Activated T-helper 1 cell treated with anti-CD3 and anti-CD28 coated beads, Interleukin-2, amount 50 U/mL, for 16 hours (primary cell): Measurements from ENCODE around the gene FBXO41.

Experiments
- DNase-seq, 2 donors: peaks; one replicate each; pipeline ENCODE4 v3.0.0-alpha.2; 2020; ENCODE audit warnings: low read depth in 1 of 2, low spot score in 1 of 2

The FBXO41 gene

DNA sequence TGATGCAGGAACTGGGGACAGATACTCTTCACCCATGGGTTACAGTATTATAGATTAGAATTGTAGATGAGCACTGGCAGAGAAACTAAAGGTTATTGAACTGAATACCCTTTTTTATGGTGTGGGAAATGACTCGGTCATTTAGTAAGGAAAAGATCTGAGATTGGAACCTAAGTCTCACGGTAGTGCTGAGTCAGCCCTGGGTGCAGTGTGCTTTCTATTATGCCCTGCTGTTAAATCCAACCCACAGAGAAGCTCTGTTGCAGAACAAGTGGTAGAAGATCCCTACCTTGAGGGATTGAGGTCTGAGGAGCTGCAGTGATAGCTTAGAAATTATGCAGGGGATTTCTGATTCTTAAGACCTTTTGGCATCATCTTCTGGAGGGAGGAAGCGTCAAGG lies 37.4 kb downstream of the FBXO41 start:
- no peak for DNase-seq

DNA sequence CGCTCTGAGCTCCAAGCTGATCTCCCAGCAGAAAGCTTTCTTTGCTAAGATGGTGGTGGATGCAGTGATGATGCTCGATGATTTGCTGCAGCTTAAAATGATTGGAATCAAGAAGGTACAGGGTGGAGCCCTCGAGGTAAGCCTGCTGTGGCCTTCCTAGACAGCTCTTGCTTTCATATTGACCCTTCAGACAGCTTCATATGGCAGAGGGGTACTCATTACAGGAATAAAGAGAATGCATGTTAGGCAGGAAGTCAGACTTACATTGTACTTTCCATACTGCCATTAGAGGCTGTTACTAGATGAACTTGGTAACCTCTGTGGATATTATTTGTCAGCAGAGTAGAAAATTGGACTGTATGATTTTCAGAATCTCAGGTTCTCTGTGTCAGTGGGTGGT lies 39.7 kb downstream of the FBXO41 start:
- no peak for DNase-seq

DNA sequence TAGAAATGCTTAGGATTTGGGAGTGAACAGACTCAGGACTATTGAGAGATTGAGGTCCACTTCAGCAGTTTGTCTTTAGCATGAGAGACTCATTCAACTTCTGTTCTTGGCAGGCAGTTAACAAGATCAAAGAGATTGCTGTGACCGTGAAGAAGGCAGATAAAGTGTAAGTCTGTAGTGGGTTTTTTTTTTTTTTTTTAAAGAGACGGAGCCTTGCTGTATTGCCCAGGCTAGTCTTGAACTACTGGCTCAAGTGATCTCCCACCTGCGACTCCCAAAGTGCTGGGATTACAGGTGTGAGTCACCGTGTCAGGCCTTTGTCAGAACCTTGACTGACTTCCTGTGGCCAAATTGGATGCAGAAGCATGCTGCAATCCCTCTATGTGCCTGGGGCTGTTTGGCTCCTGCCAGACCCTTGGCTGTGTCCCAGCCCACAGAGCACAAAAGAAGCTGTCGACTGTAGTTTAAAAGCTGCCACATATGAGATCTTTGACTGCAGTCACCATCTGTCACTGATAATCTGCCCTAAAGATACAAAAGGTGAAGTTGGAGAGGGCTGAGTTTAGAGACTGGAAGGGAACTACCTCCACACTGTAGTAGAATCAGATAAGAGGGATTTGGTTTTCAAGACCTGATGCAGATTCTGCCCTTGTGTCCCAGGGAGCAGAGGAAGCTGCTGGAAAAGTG lies 40.3 kb downstream of the FBXO41 start:
- DNase-seq = no peak

DNA sequence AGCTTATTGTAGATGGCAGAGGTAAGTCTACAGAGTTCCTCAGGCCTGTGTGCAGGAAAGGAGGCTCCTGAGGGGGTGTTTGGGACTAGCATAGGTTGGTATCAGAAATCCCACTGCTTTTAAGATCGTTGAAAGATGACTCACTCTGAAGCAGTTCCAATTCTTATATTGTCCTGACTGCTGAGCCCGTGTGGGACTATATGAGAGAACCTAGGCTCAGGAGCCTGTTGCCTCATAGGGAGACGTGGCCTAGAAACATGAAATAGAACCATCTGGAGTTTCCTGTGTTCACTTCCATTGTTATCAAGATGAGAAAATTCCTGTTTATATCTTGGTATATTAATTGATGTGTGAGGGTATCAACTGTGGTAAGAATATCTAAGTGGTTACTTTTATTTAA lies 44.5 kb downstream of the FBXO41 start:
- DNase-seq = no peak

DNA sequence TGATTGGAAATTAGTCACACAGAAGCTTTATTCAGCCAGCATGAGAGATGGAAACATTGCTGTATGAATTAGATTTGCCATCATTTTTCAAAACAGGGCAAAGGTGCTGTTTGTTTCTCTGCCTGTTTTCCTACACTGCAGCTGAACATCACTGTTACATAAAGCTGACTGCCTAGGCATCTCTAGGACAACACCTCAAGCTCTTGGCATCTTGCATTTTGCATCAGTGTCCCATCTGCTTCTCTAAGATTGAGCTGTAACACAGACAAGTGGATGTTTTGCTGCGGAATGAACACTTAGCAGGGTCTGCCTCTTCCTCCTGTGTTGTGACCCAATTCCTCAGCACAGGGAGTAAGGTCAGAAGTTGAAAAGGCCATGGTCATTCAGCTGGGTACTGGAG lies 45.3 kb downstream of the FBXO41 start:
- DNase-seq = no peak

DNA sequence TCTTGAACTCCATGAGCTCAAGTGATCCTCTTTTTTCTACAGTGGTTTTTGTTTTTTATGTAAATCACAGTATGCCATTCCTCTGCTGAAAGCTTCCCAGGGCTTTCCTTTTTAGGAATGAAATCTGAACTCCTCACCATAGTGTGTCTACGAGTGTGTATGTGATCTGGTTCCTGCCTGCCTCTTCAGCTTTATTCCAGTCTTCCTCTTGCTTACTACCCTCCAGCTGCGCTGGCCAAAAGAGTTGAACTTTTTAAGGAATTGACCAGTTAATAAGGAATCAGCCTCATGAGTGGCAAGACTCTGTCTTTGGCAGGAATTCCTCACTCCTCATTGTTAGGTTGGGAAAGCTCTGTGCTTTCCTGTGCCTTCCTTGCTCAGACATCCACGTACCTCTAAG lies 46.1 kb downstream of the FBXO41 start:
- no peak for DNase-seq

DNA sequence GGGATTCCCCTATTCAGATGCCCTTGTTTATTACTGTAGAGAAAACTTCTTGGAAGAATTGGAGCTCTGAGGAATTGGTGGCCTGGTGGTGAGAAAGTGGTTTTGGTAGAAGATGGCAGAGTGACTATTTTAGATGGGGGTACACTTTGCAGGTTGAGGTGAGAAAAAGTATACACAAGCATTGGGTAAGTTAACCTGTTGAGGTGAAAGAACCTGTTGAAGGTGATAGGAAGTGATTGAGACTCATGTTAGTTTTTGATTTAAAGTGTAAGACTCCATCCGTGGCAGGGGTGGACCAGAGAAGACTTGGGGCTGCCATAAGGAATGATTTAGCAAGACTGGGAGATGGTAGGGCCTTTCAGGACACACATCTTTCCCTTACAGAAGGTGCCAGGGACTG lies 47.1 kb downstream of the FBXO41 start:
- no peak for DNase-seq

DNA sequence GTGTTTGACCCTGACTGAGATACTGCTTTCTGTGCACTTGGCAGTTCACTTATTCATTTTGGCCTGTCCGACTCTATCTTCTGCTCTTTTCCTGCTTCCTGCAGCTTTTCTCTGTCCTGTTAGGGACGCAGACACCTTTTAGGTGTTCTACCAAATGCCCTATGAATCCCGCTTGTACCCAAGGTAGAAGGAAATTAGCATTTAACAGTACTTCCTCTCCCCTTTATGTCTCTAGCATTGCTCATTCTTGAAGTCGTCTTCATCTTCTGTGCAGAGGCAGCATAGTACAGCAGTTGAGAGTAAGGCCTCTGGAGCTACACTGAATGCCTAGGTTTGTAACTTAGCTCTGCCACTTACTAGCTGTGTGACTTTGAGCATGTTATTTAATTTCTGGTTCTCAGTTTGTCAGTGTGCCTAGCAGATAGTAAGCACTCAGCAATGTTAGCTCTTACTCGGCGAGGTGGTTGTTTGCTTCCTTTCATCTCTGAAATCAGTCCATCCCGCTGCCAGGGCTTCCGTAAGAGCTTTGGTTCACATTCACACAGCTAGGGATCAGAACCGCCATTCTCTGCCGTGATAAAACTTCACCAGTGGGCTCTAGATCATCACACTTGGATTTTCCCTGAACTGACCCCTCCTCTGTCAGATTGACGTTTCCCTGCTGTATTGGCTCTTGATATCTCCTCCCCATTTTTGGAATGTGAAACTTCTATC lies 48.8 kb downstream of the FBXO41 start:
- no peak for DNase-seq

DNA sequence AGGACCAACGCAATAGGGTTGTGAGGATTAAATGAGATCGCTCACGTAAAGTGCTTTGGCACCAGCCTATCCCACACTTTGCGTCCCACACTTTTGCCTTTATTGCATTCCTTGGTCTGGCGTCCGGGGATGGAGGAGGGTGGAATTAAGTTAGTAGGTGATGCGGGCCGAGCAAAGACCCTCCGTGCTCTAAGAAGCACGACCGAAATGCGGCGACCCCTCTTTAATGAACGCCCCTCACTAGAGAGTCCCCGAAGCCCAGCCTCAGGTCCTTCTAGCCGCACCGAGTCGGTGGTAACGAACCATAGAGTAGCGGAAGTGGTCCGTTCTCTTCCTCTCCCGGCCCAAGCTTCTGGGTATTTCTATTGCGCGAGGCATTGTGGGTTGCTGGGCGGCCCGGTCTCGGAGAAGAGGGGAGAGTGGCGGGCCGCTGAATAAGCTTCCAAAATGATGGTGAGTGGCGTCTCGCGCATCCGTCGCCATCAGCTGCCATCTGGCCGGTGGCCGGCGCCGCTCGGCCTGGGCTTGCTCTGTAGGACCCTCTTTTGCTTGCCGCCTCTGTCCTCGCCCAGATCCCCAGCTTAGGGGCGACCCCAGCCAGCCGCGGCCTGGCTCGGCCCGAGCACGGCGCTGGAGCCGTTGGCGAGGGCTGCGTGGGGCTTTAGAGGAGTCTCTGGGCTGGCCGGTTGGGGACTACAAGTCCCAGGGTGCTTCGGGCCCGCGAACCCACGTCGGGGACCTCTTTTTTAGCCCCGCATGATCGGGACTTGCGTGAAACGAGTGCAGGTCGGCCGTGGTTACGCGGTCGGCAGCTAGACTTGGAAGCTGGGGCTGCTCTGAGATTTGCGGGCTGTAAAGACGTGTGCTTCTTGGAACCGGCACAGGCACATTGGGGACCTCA lies 50.1 kb downstream of the FBXO41 start, which contains the start of gene CCT7:
Gene CCT7, plus strand, starts transcription at position 377 of the 901 bp plus-strand sequence. Its CDS starts 71 bp downstream, at position 448.
- DNase-seq = peak; percentile 64 to 76

DNA sequence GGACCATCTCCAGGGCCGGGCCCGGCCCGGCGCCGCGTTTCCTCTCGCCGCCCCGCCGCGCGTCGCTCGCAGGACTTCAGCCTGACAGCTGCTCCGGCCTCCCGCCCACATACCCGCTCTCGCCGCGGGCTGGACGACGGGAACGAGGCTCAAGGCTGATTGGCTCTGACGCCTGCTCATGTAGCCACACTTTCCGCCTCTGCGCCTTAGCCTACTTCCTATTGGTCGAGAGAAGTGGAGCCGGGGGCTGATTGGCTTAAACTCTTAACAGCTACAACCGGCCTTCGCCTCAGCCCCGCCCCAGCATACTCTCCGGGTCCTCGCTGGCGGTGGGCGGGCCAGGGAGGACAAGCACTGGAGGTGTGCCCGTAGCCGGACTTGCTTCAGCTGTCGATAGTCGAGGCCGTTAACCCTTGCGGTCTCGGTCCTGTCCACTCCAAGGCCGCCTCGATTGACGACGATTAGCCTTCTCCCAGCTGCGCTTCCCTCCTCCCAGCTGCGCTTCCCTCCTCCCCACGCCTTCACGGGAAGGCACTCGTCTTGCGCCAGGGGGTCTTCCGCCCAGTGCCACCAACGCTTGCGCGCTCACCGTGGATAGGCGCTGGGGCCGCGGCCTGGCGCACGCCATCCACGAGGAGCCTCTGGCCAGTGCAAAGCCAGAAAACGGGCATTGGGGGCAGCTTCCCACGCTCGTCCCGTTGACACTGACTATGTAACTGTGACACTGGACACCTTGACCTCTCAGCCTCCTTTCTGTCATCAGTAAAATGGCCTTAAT lies 50.9 kb downstream of the FBXO41 start, which contains the start of gene PRADC1:
Gene PRADC1, minus strand, starts transcription at position 86 of the 778 bp plus-strand sequence. Its CDS starts 79 bp downstream, at position 7.
- DNase-seq = peak; percentile 81 to 89

DNA sequence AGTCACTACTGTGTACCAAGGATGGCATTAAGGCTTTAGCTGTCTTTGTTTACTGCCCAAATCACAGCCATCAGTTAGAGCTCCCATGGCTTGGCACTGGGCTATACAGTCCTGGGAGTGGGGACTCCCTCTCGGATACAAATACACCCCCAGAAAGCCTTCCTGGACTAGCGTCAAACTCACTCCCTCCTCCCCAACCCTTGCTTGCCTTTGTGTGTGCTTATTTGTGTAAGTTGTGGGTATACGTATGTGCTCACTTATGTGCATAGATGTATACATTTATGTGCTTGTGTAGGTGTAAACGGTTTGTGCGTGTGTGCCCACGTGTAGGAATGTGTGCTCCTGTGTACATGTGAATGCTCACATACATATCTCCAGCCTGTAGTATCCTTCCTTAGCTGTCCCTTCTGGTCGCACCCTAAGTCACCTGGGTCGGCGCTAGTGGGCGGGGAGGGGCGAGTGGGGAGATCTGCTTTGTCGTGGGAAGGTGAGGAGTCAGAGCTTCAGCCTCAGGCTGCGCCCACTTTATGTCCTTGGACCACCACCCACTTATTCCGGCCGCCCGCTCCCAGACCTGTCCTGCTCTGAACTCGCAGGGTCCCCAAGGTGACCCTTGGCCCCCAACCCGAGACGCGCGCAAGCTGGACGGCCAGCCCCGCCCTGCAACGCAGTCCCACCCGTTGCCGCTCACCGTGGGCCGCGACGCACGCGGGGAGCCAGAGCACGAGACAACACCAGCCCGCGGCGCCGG lies 51.7 kb downstream of the FBXO41 start:
- DNase-seq = no peak

DNA sequence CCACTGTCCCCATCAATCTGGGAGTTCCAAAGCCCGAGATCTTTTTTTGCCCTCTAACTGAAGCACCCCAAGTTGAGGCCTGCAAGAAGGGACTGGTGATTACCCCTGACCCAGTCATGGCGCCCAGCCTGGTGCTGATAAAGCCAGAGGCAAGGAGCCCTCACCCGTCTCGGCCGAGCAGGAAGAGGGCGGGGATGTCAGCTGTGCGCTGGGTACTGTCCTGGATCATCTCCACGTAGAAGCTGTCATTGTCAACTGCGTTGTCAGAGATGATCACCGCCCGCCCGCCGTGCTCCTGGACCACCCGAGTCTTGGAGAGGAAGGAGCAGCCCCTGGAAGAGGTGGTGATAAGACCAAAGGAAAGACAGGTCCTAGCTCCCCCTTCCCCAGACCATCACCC lies 55.6 kb downstream of the FBXO41 start:
- DNase-seq = no peak

DNA sequence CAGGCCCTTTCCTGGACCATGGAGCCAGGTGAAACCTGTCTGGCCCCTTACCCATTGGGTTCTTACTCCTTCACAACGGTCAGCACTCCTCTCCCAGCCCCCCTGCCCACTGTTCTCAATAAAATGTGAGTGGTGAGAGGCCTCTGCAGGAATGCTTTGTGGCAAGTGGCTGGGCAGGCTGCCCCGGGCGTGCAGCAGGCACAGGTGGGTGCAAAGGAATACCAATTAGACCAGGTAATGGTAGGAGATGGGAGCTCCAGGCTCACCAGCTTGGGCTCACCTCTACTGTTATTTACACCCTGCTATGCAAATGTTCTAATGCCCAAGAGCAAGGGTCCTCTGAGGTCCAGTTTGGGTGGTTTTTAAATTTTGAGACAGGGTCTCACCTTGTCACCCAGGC lies 57.2 kb downstream of the FBXO41 start:
- no peak for DNase-seq

DNA sequence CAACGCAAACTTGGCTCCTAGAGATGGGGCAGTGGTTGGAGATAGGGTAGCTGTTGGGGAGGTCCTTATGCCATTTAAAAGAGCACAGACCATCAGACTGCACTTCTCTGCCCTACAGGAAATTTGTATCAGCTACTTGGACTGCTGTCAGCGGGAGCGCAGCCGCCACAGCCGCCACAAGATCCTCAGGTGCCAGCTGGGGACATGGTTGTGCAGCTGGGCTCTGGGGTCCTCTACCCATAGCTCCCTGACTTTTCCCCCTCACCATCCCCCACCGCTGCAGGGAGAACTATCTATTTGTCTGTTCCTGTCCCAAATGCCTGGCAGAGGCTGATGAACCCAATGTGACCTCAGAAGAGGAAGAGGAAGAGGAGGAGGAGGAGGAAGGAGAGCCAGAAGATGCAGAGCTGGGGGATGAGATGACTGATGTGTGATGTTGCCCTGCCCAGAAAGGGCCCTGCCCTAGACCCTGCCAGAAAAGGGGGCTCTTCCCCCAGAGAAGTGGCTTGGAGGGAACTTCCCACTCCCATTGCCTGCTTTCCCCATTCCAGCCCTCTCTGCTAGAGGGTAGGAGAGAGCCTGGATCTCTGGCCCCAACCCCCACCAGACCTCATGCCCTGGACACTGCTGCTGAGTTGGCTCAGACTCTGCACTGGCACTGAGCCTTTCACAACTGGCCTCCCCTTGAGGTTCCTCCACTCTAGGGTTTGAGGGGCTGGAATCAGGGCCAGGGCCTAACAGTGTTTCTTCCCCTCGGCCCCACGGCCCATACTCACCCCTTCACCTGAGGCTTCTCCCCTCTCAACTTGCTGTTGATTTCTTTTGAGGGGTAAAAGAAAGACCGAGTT lies 58.5 kb downstream of the FBXO41 start:
- DNase-seq = no peak

DNA sequence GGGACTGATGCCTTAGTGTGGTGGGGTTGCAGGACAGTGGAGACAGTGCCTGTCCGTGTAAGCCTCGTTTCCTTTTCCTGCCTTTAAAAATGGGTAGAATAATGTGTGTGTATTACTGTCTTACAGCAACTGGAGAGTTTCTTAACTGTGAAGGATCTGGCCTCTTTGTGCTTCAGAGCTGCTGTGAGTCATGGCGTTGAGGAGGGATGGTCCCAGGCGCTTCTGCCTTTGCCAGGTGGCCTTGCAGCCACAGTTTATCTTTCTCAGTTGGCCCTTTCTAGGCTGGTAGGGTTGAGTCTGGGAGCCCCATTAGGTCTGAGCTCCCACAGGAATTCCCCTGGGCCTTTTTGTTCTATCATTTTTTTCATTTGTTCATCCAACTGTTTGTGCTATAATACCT lies 60.5 kb downstream of the FBXO41 start:
- no peak for DNase-seq

DNA sequence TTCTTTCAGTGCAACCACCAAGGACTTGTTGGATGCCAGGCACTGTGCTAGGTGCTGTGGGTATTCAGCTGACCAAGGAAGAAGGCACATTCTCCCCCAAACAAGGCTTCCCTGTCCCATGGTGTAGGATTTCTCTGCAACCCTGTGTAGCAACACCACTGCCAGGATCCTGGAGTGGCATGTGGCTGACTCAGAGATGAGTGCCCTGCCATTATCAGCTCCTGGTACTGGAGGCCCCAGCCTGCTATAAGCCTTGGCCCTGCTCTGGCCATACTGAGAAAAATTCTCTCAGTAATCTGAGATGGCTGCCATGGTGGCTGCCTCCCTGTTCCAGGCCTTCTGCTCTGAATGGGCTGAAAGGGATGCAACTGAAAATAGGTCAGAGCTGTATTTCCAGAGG lies 66.0 kb downstream of the FBXO41 start:
- no peak for DNase-seq

DNA sequence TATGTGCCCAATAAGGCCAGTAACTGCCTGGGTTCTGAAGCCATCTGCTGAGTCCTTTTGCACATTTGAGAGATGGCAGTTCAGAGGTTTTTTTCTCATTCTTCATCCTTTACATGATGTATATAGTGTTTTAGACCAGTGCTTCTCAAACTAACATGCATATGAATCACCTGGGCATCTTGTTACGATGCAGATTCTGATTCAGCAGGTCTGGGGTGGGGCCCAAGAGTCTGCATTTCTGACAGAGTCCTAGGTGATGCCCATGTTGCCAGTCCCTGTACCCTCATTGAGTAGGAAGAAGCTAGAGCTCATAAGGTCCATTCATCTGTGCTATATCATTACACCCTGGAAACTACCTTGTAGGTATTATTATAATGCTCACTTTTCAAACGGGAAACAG lies 66.5 kb downstream of the FBXO41 start:
- DNase-seq = no peak

DNA sequence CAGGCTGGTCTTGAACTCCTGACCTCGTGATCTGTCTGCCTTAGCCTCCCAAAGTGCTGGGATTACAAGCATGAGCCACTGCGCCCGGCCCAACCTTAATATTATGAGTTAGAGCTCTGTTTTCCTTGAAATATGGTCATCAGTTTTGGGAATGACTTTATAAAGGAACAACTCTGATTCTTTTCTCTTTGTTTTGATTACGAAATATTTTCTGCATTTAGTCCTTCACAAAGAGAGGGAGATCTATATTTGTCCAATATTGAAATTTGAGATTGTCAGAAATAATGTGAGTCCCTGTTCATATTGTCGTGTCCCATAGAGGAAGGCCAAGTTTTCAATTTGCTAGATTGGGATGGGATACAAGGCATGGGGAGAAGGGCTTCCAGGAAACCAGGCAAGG lies 67.1 kb downstream of the FBXO41 start:
- DNase-seq = no peak

DNA sequence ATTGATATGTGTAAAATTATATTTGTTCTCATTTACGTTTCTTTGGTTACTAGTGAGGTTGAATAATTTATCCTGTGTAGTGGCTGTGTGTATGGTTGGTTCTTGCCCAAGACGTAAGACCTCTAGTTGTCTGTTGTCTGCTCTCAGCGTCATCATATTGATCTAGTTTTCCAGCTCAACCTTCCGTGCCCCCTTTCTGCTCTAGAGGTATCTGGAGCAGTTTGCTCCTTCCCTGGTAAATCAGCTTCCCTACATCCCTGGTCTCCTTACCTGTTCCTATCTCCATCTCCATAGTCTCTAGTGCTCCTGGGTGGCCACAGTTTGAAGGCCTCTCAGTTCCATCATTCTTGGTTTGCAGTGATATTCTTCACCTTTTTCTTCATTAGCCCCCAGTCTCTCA lies 69.0 kb downstream of the FBXO41 start:
- no peak for DNase-seq
